Spleen (tissue), 7 donors: ENCODE data around the gene SIPA1L3.

Source experiments
- CTCF ChIP-seq, 11 experiments: fragments of 200-600 bp in 7 of 11; fragments of 450-650 bp in 4 of 11; sonication (generic) in 4 of 11; IDR thresholded peaks in 8 of 11; conservative IDR thresholded peaks in 3 of 11; 1 replicate in 7 of 11; 2 replicates in 4 of 11; pipeline versions ENCODE4 v1.4.0 to v1.8.0; 2016 to 2021; ENCODE audit warnings: antibody characterized with exemption in 11 of 11, inconsistent platforms in 4 of 11, mild to moderate bottlenecking in 1 of 11
- POLR2AphosphoS5 ChIP-seq, 3 donors: sonication (generic); formaldehyde crosslinking; IDR thresholded peaks; one replicate each; pipeline ENCODE4 v1.5.1; 2017; ENCODE audit warnings: antibody characterized with exemption in 3 of 3
- donor health status: DM: no; HTN: no; CAD: no; lungs with moderate emphysema.
- donor health status: DM: no; HTN: no; CAD: no.
- donor health status: DM: no; HTN: no; CAD: no.

DNA sequence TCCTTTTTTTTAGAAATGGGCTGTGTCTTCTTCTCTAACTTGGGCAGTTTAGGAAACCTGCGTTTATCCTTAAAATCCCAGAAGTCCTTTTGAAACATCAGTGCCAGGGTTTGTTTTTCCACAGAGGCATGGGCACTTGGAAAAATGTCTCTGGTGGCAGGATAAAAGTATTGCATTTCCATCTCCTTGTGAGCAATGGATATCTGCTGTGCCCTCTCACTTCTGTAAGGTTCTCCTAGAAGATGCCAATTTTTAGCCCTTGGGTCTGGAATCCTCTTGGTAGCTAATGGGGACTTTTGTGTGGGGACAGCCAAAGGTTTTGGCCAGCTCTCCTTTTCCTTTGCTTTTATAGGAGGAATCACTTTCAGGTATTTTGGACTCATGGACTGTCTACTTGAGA, 21.6 kb upstream of the SIPA1L3 start:
- TF ChIP-seq CTCF (IDR thresholded peaks at IDR 0.05 in 8 of 11, conservative IDR thresholded peaks at IDR 0.05 in 3 of 11) (no peak), POLR2AphosphoS5 (IDR thresholded peaks at IDR 0.05) (no peak)
